ENCODE results near the gene EEF1AKMT2.

- no peak for TF ChIP-seq CTCF (IDR thresholded peaks at IDR 0.05)
- TF ChIP-seq POLR2A (IDR thresholded peaks at IDR 0.05) = no peak
Measured at GRCh38 chr10:124798364-124798763, 6.7 kb upstream of the EEF1AKMT2 start.

Data from vagina (tissue), 2 donors.